ENCODE results near the gene EPB41L3.
"Not testable (repeated sequence)": the region's sequence is repeated elsewhere in the genome, so short reads cannot be mapped to it uniquely, and the experiment has no call there.

Gene EPB41L3

DNA sequence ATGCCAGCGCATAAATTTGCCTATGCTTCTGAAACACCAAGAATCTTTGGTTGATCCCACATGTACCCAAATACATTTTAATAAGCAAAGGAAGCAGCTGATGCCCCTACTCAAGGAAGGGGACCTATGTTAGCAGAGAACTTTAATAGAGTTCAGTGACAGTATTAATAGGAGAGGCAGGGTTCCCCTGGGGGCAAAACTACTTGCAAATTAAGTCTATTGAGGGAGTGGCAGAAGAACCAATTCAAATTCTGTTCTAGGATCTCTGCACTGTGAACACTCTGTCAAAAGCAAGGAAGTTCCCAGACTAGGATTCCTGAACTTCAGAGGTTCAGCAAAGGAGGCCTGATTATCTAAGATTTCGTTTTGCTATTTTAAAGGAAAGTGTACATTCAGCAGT, 47.5 kb downstream of the EPB41L3 start:
- DNase-seq (ENCODE audit: low read depth): no peak

DNA sequence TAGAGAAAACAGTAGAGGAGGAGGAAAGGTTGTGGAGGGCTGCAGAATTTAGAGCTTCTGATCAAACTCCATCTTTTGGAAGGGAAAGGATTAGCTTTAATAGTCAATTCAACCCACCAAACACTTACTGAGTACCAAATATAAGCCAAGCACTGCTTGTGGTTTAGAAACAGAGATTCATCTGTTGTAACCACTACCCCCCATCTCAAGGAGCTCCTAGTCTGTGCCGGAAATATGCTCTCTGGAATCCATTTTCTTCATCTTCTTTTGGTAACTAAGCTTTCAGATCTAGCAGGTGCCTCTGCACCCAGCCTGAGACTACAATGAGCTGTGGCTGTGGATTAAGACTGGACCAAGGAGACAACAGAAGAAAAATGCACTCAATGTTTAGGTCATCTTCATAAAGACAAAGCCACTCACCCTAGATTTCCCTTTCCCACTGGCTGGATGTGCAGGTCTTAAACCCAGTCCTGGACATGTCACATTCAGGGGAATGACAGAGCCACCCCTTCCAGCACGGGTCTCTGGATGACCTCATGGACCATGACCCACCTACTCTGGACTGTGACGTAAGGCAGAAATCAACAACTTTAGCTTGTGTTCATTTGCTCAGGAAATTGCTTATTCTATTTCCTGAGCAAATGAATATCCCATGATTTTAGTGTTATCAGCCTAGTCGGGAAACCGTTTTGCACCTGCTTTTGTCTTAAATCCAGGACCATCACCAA, 52.9 kb downstream of the EPB41L3 start:
- DNase-seq (ENCODE audit: low read depth): no peak

DNA sequence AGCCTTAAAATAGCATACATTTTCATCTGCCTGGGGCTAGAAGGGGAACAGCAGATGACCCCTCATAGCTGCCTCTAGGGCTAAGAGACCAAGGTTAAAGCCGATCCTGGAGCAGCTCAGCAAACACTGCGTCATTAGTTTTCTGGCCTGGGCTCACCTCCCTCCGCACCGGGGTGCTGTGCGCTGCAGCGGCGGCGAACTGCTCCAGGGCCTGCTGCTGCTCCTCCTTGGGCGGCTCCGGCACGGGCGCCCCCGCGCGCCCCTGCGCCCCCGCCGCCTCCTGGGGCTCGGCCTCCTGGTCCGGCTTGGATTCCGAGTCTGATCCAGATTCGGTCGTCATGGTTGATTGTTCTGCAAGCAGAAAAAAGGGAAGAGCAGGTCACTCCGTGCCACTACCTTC, 55.0 kb downstream of the EPB41L3 start:
- DNase-seq (ENCODE audit: low read depth): no peak

DNA sequence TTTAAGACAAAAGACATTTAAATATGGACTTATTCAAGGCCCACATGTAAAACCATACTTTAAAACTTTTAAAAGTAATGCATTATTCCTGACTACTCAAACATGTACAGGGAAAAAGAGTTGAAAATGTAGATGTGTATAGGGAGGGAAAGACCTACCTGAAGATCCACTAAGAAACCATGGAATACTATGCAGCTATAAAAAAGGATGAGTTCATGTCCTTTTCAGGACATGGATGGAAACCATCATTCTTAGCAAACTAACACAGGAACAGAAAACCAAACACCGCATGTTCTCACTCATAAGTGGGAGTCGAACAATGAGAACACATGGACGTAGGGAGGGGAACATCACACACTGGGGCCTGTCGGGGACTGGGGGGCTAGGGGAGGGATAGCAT, 55.8 kb downstream of the EPB41L3 start:
- DNase-seq (ENCODE audit: low read depth): not testable (repeated sequence)

DNA sequence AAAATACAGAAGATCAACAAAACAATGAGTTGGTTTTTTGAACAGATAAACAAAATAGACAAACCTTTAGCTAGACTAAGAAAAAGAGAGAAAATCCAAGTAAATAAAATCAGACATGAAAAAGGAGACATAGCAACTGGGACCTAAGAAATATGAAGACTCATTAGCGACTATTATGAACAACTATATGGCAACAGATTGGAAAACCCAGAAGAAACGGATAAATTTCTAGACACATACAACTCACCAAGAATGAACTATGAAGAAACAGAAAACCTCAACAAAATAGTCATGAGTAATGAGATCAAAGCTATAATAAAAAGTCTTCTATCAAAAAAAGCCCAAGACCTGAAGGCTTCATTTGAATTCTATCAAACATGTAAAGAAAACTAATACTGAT, 59.3 kb downstream of the EPB41L3 start:
- no peak for DNase-seq (ENCODE audit: low read depth)

DNA sequence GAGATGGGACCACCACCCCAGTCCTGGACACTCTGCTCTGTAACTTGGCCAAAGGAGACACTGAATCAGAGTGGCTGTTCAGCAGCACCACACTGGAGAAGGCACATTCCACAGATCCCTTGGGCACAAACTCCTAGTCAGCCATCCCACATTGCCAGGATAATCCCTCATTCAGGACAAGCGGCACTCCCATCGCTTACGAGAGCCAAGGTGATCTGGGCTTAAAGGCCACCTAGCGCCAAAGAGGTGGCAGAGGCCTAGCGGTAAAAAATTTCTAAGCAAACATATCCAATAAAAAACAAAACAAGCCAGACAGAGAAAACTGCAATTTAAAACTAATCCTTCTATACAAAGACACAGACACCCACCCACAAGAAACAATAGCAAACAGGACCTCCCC, 62.2 kb downstream of the EPB41L3 start:
- no peak for DNase-seq (ENCODE audit: low read depth)

DNA sequence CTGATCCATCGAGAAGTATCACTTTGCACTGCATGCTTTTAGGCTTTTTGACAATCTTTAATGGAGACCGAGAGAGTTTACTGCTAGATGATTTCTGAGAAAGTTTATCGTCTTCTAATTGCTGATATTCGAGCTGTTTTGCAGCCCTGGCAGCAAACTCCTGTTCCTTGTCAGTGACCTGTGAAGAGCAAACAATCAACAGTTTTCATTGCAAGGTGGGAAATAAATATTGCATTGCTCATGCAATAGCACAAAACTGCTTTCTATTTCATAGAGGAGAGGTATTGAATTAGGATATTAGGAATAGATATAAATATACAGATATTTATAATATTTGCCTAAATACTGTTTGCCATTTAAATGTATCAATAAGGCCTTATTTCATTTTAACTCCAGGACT, 65.5 kb downstream of the EPB41L3 start:
- DNase-seq (ENCODE audit: low read depth): no peak

DNA sequence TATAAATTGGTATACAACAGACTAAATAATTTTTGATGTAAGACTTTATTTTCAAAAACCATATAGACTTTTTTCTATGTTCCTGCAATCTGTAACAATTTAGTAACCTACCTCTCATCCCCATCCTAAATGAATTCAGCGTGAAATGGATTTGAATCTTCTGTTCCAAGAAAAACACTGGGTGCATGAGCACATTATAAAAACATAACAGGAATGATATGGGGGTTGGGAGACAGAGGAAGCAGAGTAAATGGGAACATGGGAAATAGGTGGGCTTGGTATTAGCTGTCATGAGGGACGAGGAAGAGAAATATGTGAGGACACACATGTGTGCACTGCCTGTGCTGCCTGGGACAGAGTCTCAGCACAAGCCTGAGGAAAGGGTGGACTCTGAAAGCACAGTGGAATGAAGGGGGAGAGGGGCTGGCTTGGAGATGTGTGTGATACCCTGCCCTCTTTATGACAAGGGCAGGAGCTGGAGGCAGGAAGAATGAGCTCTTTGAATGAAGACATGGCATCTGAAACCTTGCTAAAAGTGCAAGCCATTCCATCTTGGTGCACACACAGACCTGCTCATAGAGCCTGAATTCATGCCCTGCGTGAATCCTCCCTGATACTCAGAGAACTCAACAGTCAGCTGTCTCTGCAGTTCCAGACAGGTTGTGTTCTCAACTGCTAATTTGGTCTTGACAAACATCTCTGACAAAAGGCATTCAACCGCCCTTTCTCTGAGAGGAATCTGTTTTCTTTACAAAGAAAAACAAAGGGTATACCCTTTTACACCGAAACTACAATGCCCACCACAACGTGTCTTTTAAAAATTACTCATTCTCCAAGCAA, 66.6 kb downstream of the EPB41L3 start:
- DNase-seq (ENCODE audit: low read depth): no peak

DNA sequence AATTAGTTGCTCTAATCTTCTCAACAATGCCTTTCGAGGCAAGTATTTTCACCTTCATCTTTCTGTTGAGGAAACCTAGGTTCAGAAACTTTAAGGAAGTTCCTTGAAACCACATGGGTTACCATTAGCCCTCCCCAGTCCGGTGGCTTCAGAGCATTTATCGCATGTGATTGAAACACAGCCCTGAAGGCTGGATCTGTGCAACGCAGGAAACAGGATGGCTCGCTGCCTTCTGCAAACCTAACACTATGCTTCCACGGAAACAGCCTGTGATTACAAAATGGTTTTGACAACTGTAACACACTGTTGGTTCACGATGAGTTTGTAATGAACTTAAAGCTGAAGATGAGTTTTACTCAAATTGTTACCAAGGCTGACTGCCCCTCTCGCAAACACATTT, 68.5 kb downstream of the EPB41L3 start:
- DNase-seq (ENCODE audit: low read depth): no peak

DNA sequence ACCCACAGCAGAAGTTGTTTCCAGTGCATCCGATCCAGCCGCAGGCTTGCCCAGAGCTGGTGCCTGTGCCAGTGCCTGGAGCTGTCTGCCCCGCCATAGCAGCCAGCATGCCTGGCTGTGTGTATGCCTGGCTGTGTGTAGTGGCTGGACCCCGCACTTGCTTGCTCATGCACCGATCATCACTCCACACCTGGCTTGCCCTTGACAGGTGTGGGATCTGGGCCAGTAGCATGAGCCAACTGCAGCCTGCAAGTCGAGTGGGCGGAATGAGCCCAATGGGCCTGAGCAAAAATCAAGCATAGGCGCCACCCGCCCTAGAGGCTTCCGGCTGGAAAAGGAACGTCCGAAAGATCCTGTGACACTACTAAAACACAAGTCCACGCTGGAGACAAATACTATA, 74.5 kb downstream of the EPB41L3 start:
- DNase-seq (ENCODE audit: low read depth): no peak

DNA sequence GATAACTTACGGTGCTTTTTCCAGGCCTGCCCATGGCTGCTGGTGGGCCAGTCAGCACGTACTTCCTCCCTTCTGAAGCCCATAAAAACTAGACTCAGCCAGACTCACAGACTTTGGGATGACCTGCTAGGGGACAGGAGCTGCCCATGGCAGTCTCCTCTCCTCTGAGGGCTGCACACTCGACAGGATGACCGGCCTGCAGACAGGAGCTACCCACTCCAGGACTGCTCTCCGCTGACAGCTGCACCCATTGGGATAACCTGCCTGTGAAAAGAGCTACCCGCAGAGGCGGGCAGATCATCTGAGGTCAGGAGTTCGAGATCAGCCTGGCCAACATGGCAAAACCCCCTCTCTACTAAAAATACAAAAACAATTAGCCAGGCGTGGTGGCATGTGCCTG, 75.4 kb downstream of the EPB41L3 start:
- no peak for DNase-seq (ENCODE audit: low read depth)

DNA sequence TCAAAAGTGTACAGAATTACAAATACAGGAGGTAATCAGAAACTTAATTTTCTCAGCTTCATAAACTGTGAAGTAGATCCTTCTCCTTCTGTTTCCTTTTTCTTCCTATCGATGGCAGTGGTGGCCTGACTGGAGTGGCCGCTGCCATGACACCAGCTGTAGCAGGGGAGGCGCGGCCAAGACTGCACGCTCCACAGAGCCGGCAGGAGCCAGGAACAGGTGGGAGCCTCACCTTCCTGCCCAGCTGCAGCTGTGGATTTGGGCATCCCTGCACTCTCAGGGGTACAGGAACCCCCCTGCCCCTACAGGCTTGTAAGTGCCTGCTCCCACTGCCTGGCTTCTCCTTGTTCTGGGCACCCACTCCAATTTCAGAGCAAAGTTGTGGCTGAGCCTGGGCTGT, 76.1 kb downstream of the EPB41L3 start:
- DNase-seq (ENCODE audit: low read depth): no peak

DNA sequence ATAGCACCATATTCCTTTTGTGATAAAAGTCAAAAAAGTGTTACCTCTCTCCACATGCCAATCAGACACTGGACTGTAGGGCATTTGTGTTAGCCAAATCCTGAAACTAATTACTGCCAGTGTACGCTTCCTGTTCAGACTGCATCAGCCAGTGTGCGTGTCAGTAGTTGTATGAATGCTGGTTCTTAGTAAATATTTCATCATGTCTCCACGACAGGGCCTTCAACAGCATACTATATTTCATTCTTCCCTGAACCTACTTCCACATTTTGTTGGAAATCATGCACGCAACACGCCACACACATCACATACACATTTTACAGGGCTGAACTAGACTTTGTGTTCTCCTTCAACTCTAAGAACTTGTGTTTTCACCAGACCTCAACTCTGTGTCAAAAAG, 77.5 kb downstream of the EPB41L3 start:
- no peak for DNase-seq (ENCODE audit: low read depth)

DNA sequence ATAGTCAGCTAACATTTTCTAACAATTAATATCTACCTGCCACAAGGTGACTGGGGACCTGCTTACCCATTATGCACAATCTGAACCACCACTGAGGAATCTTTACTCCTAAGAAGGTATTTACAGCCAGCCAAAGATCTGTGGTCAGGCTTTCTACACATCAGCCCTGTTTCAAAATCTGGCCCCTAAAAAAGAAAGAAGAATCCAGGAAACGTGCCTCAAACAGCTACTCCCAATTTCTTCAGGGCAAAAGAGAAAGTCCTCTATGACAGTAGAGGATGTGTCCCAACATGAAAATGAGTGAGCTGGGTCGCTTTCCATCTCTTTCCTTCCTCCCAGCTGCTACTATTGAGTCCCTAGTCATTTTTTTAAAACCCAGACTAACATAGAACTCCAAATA, 79.5 kb downstream of the EPB41L3 start:
- no peak for DNase-seq (ENCODE audit: low read depth)

DNA sequence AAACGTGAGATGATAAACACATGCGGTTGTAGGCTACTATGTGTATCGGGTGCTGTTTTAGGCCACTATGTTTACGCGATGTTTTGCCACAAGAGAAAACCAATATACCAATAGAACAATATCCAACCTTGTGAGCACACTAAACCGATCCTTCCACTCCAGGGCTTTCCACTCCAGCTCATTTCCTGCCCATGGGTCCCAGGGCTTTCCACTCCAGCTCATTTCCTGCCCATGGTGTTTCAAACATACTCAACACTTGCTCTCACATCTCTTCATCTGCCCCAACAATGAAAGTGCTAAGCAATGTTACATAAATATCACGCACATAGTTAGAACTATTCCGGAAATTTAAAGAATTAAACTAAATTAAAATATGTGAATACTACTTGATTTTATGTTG, 80.0 kb downstream of the EPB41L3 start:
- no peak for DNase-seq (ENCODE audit: low read depth)

DNA sequence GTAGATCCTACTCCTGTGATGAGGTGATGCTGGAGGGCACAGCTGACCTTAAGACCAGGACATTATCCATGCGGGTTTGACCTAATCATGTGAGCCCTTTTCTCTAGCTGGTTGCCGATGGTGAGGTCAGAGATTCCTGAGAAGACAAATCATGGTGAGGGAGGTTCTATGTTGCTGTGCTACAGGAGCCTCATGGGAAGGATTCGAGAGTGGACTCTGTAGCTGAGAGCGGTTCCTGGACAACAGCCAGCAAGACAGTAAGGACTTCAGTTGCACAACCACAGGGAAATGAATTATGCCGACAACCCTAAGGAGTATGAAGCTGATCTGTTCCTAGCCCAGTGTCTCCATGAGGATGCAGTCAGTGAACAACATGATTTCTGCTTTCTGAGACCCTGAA, 80.4 kb downstream of the EPB41L3 start:
- no peak for DNase-seq (ENCODE audit: low read depth)

DNA sequence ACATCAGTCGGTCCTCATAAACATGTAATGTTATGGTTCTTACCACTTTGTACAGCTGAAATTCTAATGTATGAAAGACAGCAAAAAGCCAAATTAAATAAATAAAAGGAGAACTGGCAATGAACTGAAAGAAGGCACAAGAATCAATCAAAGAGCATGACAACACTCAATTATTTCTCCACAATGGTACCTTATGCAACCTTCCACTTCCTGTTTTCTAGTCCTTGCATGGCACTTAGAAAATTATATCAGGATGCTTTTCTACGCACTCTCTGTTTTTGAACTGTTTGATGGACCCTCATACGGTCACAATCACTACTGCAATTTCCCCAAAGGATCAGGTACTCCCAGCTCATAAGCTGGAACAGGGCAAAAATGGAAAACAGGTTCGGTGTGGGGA, 81.6 kb downstream of the EPB41L3 start:
- no peak for DNase-seq (ENCODE audit: low read depth)

DNA sequence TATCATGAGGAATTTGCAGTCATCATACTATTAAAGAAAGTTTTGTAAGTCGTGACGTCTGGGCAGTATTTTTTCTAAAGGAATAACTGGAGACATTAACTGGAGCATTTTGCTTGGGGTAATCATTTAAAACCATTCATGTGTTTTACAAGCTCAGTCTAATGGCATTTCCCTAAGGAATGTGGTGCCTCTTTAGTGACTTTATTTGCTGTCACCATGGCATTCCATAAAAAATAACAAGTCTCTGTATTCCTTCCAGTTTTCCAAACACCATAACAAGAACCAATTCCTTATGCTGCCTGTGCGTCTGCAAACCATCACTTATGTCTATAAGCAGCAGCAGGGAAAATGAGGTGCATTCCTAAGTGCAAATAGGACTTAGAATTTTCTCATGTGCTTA, 82.8 kb downstream of the EPB41L3 start:
- no peak for DNase-seq (ENCODE audit: low read depth)

DNA sequence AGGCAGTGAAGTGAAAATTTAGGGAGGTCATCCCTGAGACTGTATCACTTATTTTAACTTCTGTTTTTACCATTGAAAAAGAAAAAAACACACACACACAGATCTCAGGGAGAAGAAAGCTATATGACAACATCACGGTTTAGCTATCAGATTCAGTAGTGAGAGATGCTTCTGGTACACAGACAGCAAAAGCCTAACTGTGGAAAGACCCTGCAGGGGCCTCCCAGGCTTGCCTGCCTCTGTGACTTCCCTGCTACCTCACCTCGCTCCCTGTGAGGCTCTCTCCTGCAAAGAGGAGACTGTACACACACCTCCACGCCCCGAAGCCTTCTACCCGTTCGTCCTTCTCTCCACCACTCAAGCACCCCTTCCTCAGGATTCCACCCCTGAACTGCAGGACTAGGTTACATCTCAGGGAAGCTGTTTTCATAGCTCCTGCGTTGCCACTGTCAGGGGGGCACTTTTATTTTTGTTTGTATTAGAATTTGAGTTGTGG, 86.3 kb downstream of the EPB41L3 start:
- no peak for DNase-seq (ENCODE audit: low read depth)

DNA sequence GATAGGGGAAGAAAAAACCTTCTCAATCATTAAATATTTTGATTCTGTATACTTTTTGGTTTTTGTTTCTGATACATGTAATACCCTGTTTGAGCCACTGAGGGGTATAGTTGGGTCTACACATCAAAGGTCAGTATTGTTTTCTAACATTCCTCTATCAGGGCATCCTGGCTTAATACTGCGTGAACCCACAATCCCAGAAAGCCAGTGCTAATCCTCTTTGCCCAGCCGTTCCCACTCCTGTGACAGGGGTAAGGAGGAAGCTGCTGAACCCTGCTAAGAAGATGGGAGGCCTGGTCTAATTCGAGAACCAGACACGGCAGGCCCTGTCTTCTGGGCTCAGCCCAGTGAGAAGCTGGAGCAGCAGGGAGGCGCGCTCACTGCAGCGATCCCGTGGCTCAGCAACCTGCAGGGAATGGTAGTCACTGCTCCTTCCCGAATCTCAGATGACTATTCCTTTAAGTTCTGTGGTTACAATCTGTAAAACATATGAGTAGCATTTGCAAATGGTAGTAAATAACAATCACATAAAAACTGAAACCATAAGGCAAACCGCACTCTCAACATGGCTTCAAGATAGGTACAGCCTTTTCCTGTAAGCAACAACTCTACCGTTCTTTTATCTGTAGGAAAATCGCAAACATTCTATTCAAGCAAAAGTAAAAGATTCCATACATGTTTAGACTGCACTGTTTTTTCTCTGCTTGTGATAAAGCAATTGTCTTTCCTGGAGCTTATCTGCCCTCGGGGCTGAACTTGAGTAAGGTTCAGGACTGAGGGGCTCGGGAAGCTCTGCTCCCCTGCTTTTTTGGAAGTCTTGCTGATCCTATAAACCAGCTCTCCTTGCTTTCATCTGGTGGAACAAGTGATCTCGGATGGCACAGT, 87.0 kb downstream of the EPB41L3 start:
- DNase-seq (ENCODE audit: low read depth): no peak

DNA sequence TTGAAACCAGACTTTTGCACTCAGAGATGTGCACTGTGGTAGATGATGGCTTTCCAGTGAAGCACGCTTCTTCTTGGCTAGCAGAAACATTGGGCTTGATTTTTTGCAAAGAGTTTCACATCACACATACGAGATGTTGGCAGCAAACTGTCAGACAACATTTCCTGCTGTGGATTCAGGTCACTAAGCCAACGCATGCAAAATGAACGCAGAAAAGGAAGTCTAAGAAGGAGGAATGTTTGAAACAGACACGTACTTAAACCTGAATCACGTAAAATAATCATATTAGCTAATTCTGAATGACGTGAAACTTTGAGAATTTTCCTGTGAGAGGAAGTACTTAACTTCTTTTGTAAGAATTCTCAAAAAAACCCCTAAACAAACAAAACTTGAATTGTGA, 88.1 kb downstream of the EPB41L3 start:
- no peak for DNase-seq (ENCODE audit: low read depth)

DNA sequence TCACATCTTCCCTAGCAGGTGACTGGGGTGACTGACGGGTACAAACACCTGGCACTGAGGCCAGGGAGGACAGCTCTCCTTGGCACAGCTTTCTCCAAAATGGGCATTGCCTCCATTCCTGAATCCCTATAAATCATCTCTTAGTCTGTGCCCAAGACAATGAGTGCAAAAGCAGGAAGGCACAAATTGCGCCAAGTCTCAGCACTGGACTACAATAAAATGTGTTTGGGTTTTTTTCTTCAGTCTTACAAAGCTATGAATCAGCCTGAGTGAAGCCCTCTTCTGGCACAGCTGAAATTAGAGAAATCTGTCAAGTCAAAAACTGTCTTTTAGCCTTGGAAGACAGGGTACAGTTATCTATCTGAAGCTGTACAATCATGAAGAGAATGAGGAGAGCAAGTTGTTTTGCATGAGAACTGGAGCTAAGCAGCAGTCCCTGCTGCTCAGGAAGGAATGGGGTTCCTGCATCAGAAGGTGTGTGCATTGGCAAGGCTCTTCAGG, 90.8 kb downstream of the EPB41L3 start:
- DNase-seq (ENCODE audit: low read depth): no peak

Measured in stimulated activated CD8-positive, alpha-beta memory T cell treated with anti-CD3 and anti-CD28 coated beads, Interleukin-7, amount 100 ng/mL, for 24 hours (primary cell).